Chondrocyte (in vitro differentiated cells): ENCODE data around the gene NPNT. TPM values are rescaled to one million over a fixed set of nuclear protein-coding genes. Genes with fewer than 3 reads are reported as not detected.

Source experiments
- DNase-seq: peaks from one replicate; pipeline ENCODE4 v3.0.0; 2021; ENCODE audit warnings: mixed read lengths, low spot score
- H3K27ac Mint-ChIP-seq: one replicate; pipeline ENCODE4 v1.8.0; 2021; ENCODE audit warnings: mild to moderate bottlenecking, moderate library complexity, mixed read lengths; ENCODE audit not compliant: unreplicated experiment
- H3K27me3 Mint-ChIP-seq: 2 replicates; pipeline ENCODE4 v1.8.0; 2021; ENCODE audit warnings: low read depth, mixed read lengths
- H3K36me3 Mint-ChIP-seq: 2 replicates; pipeline ENCODE4 v1.8.0; 2021; ENCODE audit warnings: low read depth, mixed read lengths
- H3K4me1 Mint-ChIP-seq: 2 replicates; pipeline ENCODE4 v1.8.0; 2021; ENCODE audit warnings: low read depth, mild to moderate bottlenecking, mixed read lengths
- H3K4me3 Mint-ChIP-seq: one replicate; pipeline ENCODE4 v1.8.0; 2021; ENCODE audit warnings: mild to moderate bottlenecking, moderate library complexity, mixed read lengths; ENCODE audit not compliant: unreplicated experiment
- H3K9me3 Mint-ChIP-seq: 2 replicates; pipeline ENCODE4 v1.8.0; 2021; ENCODE audit warnings: low read depth, mixed read lengths
- total RNA-seq: library from RNA; stranded (reverse); gene quantifications from 3 replicates; pipeline ENCODE4 v1.2.1, GENCODE V29; 2021
- TF ChIP-seq, protein P1 (sequence below): fragments of 200-600 bp; sonication (generic); IDR thresholded peaks from 2 replicates; pipeline ENCODE4 v1.5.0; 2021; ENCODE audit warnings: antibody characterized with exemption, mild to moderate bottlenecking, moderate library complexity

Gene NPNT
- total RNA-seq, 1 donor from 2014 or later, result 2.8 TPM

DNA sequence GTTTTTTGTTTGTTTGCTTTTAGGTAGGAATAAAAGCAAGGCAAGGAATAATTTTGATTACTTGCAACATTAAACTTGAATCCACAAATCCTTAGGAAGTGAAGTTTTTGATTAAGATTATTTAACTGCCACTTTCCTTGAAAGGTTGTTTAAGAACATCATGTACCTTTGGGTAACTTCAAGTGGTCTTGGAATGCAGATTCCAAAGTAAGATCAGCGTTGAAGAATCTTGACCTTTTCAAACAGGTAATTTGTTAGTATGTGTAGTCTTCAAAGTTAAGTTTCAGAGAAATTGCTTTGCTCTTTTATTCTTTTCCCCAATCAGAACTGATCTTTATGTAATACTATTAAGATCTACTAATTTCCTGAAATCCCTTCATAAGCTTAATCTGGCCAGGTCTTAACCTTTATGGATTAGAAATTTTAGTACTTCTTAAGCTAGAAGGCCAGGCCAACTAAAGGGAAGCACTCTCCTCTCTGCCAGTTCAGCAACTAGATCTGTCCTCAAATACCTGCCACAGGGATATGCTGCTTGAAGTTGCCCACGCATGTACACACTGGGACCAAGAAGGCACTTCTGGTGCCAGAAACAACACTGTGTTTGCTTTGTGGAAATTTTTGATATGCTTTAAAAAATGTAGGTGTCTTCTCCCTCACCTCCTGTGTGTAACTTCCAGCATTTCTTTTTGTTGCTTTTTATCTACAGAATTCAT lies 7.4 kb downstream of the NPNT start:
- Mint-ChIP-seq H3K27ac (no peak overlapping the region), H3K4me3 (no peak overlapping the region), H3K9me3 (no peaks in the 10 kb centered on the region), H3K27me3 (peaks cover 71% of the 10 kb centered on the region), H3K36me3 (peaks cover 2% of the 10 kb centered on the region), H3K4me1 (no peaks in the 10 kb centered on the region)
- DNase-seq, result no peak
- TF ChIP-seq, protein P1, sequence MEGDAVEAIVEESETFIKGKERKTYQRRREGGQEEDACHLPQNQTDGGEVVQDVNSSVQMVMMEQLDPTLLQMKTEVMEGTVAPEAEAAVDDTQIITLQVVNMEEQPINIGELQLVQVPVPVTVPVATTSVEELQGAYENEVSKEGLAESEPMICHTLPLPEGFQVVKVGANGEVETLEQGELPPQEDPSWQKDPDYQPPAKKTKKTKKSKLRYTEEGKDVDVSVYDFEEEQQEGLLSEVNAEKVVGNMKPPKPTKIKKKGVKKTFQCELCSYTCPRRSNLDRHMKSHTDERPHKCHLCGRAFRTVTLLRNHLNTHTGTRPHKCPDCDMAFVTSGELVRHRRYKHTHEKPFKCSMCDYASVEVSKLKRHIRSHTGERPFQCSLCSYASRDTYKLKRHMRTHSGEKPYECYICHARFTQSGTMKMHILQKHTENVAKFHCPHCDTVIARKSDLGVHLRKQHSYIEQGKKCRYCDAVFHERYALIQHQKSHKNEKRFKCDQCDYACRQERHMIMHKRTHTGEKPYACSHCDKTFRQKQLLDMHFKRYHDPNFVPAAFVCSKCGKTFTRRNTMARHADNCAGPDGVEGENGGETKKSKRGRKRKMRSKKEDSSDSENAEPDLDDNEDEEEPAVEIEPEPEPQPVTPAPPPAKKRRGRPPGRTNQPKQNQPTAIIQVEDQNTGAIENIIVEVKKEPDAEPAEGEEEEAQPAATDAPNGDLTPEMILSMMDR, result no peak

DNA sequence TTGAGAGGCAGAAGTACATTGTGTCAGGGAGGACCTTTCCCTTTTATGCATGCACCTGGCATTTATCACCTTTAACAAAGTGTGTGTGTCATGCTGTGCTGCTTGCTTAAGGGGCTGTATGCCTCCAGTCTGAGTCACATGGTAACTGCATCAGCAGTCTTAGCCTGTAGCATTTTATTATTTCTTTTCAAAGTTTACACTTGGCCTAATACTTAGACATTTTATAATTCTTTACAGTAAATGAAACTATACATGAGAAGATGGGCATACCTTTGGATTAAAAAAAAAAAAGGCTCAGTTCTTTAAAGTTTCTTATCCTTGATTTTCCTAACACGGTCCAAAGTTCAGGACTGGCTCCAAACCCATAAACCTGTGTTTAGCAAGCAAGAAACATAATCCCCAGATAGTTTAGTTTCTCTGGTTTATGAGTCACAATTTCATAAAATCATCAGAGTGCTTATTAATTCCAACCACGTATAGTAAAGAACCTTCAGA lies 14.6 kb downstream of the NPNT start:
- Mint-ChIP-seq H3K4me1 (peaks cover 3% of the 10 kb centered on the region), H3K36me3 (no peaks in the 10 kb centered on the region), H3K27me3 (peaks cover 44% of the 10 kb centered on the region), H3K9me3 (no peaks in the 10 kb centered on the region), H3K27ac (no peak overlapping the region), H3K4me3 (no peak overlapping the region)
- TF ChIP-seq, protein P1, result no peak
- no peak for DNase-seq

DNA sequence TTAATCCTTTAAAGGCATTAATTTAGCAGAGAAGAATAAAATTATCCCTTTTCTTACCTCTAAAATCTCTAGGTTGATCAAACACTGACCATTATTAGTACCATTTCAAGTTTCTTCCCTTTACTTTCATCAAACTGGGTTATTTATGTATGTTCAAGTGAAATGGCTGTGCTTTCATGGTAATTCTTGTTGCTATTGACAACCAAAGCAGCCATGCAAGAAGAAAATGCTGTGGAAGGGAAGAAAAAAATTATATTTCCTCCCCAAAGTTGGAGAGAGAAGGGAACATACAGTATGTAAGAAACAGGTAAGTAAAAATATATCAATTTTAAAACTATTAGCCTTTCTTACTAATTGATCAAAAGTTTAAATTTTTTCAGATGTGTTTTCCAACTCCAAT lies 16.2 kb downstream of the NPNT start:
- H3K36me3 Mint-ChIP-seq, result no peaks in the 10 kb centered on the region
- no peak overlapping the region for H3K27ac Mint-ChIP-seq
- H3K4me3 Mint-ChIP-seq, result no peak overlapping the region
- DNase-seq, result no peak
- peaks cover 3% of the 10 kb centered on the region for H3K4me1 Mint-ChIP-seq
- H3K27me3 Mint-ChIP-seq, result peaks cover 38% of the 10 kb centered on the region
- TF ChIP-seq, protein P1, result no peak
- H3K9me3 Mint-ChIP-seq, result no peaks in the 10 kb centered on the region

DNA sequence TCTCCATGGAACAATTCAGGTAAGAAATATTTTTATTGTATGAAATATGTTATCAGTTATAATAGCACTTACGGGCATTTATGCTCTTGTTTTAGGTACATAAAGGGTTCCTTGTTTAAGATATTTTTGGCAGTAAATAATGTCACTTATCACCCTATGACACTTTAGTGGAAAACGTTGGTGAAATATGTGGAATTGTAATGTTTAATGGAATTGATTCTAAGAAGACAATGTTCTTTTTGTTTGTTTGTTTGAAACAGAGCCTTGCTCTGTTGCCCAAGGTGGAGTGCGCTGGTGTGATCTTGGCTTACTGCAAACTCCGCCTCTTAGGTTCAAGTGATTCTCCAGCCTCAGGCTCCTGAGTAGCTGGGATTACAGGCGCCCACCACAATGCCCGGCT lies 17.4 kb downstream of the NPNT start:
- no peak overlapping the region for H3K27ac Mint-ChIP-seq
- H3K4me3 Mint-ChIP-seq, result no peak overlapping the region
- H3K9me3 Mint-ChIP-seq, result no peaks in the 10 kb centered on the region
- TF ChIP-seq, protein P1, result no peak
- H3K36me3 Mint-ChIP-seq, result no peaks in the 10 kb centered on the region
- H3K4me1 Mint-ChIP-seq, result peaks cover 3% of the 10 kb centered on the region
- no peak for DNase-seq
- peaks cover 30% of the 10 kb centered on the region for H3K27me3 Mint-ChIP-seq

GRCh38 chr4:105917171-105917685 lies 22.0 kb downstream of the NPNT start:
- H3K4me1 Mint-ChIP-seq, result no peaks in the 10 kb centered on the region
- H3K27me3 Mint-ChIP-seq, result peaks cover 38% of the 10 kb centered on the region
- no peak for DNase-seq
- no peaks in the 10 kb centered on the region for H3K36me3 Mint-ChIP-seq
- H3K27ac Mint-ChIP-seq, result no peak overlapping the region
- TF ChIP-seq, protein P1, result no peak
- H3K4me3 Mint-ChIP-seq, result no peak overlapping the region
- no peaks in the 10 kb centered on the region for H3K9me3 Mint-ChIP-seq
